ENCODE data around the gene PTPN12. TPM values are rescaled to one million over a fixed set of nuclear protein-coding genes. Genes with fewer than 3 reads are reported as not detected.

Gene PTPN12
- total RNA-seq (2021; ENCODE audit: unreplicated experiment), result 82.1 TPM
- 42.8 TPM for polyA plus RNA-seq (2012; ENCODE audit: insufficient read length)
- Bru-seq, nascent RNA, result percentile 95 among the genes with signal in this experiment
- BruChase-seq, experiment 1, labeled RNA remaining after a 2-hour chase, result percentile 90 among the genes with signal in this experiment
- BruChase-seq, experiment 2, labeled RNA remaining after a 6-hour chase, result percentile 90 among the genes with signal in this experiment
- long read RNA-seq, transcript PTPN12-201 (18 exons, 3,406 nt), result major isoform, 32 of 76 reads
- long read RNA-seq, partial matches to known transcripts, result 24 of 76 reads
- long read RNA-seq, other reads (novel, unspliced or antisense), result 15 of 76 reads

- in situ Hi-C loops (cut with HindIII; ENCODE audit: low pct_unique_long_range_greater_than_20kb, low sequenced_read_pairs), result no loop called here
- DNase-seq (ENCODE audit: low read depth, low spot score) (no peak), ATAC-seq (peak; percentile 67)
- intact Hi-C loops (cut with micrococcal nuclease; ENCODE audit: unreplicated experiment), result no loop called here
- ChIA-PET CTCF (no interaction called here), POLR2A (no interaction called here)
- Histone ChIP-seq H3K4me1 (ENCODE audit: control insufficient read depth, insufficient read depth, low read length) (peaks cover 24% of the 10 kb centered on the region), H3K36me3 (ENCODE audit: control insufficient read depth, insufficient read depth, low read length) (peaks cover 5% of the 10 kb centered on the region; the same call in 1 of the 2 replicates), H3K27me3 (ENCODE audit: control insufficient read depth, insufficient read depth, low read length) (no peaks in the 10 kb centered on the region), H3K9me3 (ENCODE audit: control insufficient read depth, insufficient read depth, low read depth, low read length) (no peaks in the 10 kb centered on the region), H3K27ac (ENCODE audit: low read length) (peak within 1 kb of the TSS; percentile 99), H3K4me3 (ENCODE audit: low read depth in 2 of 2, low read length in 2 of 2) (peak within 1 kb of the TSS; percentile 98 to 100)
- BruUV-seq (replicated peaks), result no TSS peak
- TF ChIP-seq SIN3A (IDR thresholded peaks at IDR 0.05; ENCODE audit: borderline replicate concordance, insufficient read depth, low read depth, low read length), result no peak
- TF ChIP-seq REST (IDR thresholded peaks at IDR 0.05; ENCODE audit: insufficient read depth in 1 of 2, low read depth in 2 of 2, low read length in 1 of 2), result no peak
- TF ChIP-seq CTCF (IDR thresholded peaks at IDR 0.05), result no peak
- TF ChIP-seq TCF7L2 (IDR thresholded peaks at IDR 0.05; ENCODE audit: low read depth, low read length), result no peak
- TF ChIP-seq POLR2AphosphoS5 (IDR thresholded peaks at IDR 0.05; ENCODE audit: low read depth, low read length), result no peak
These were observed at the start of gene PTPN12 for GRCh38 chr7:77537136-77537777. Gene PTPN12 (plus strand): TSS chr7:77537295. CDS start chr7:77537547, 252 bp downstream.

- BruUV-seq (replicated peaks), result no TSS peak
- H3K27ac ChIP-seq (ENCODE audit: low read length), result no peak overlapping the region
- no peak overlapping the region for H3K4me3 ChIP-seq (ENCODE audit: low read depth in 2 of 2, low read length in 2 of 2)
- H3K9me3 ChIP-seq (ENCODE audit: control insufficient read depth, insufficient read depth, low read depth, low read length), result no peaks in the 10 kb centered on the region
- ATAC-seq (no peak), DNase-seq (ENCODE audit: low read depth, low spot score) (no peak)
- H3K27me3 ChIP-seq (ENCODE audit: control insufficient read depth, insufficient read depth, low read length), result no peaks in the 10 kb centered on the region
- intact Hi-C loops (cut with micrococcal nuclease; ENCODE audit: unreplicated experiment), result no loop called here
- H3K36me3 ChIP-seq (ENCODE audit: control insufficient read depth, insufficient read depth, low read length), result no peaks in the 10 kb centered on the region
- in situ Hi-C loops (cut with HindIII; ENCODE audit: low pct_unique_long_range_greater_than_20kb, low sequenced_read_pairs), result no loop called here
- H3K4me1 ChIP-seq (ENCODE audit: control insufficient read depth, insufficient read depth, low read length), result no peaks in the 10 kb centered on the region
- TF ChIP-seq REST (IDR thresholded peaks at IDR 0.05; ENCODE audit: insufficient read depth in 1 of 2, low read depth in 2 of 2, low read length in 1 of 2) (no peak), TCF7L2 (IDR thresholded peaks at IDR 0.05; ENCODE audit: low read depth, low read length) (no peak), POLR2AphosphoS5 (IDR thresholded peaks at IDR 0.05; ENCODE audit: low read depth, low read length) (no peak), CTCF (IDR thresholded peaks at IDR 0.05) (no peak), SIN3A (IDR thresholded peaks at IDR 0.05; ENCODE audit: borderline replicate concordance, insufficient read depth, low read depth, low read length) (no peak)
- ChIA-PET CTCF (no interaction called here), POLR2A (no interaction called here)
These were observed 48.1 kb upstream of the PTPN12 start for GRCh38 chr7:77488986-77489385.

Measured in Panc1 (cell line).